HG03103 (cell line): ENCODE measurements around the gene CXCL16.
"Not testable (repeated sequence)": the region's sequence is repeated elsewhere in the genome, so short reads cannot be mapped to it uniquely, and the experiment has no call there.

ENCODE experiments used
- ATAC-seq: cut with Tn5 transposase; IDR thresholded peaks from one replicate; pipeline ENCODE4 v1.9.1; 2021; ENCODE audit warnings: low read depth; ENCODE audit not compliant: unreplicated experiment

Gene CXCL16

GRCh38 chr17:4722678-4723240 is 17.0 kb downstream of the CXCL16 start:
- ATAC-seq, result no peak

DNA sequence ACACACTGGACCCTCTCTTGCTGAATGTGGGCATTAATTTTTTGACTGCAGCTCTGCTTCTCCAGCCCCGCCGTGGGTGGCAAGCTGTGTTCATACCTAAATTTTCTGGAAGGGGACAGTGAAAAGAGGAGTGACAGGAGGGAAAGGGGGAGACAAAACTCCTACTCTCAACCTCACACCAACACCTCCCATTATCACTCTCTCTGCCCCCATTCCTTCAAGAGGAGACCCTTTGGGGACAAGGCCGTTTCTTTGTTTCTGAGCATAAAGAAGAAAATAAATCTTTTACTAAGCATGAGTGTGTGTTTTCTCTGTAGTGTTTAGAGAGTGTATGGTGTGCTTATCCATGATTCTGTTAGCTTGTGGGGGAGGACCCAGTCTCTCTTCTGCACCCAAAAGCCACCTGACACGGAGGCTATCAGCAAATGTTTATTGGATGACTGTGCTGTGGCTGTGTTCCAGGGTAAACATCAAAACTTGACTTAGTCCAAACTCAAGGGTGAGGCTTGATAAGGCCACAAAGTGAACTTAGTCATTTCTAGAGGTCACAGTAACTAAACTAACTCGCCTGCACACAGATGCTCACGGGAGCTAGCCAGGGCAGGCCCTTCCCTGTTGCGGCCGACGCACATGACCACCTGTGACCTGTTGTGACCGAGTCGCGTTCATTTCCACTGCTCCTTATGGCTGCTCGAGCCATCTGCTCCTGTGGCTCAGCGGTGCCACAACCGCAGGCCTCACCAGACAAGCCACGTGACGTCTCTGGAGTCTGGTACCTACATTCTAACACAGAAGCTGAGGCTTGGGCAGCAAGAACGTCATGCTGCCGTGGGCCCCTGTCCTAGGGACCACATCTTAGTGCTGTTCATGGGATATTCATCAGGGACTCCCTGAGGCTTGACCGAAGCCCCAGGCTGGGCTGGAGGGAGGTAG is 18.3 kb downstream of the CXCL16 start:
- ATAC-seq, result no peak

DNA sequence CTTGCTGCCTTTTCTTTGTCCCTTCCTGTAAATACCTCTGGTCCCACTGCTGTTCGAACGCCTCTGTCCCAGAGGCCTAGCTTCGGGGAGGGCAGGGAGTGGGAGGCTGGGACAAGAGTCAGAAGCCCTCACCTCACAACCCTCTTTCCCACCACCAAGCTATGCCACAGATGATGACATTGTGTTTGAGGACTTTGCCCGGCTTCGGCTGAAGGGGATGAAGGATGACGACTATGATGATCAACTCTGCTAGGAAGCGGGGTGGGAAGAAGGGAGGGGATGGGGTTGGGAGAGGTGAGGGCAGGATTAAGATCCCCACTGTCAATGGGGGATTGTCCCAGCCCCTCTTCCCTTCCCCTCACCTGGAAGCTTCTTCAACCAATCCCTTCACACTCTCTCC is 18.9 kb downstream of the CXCL16 start:
- no peak for ATAC-seq

DNA sequence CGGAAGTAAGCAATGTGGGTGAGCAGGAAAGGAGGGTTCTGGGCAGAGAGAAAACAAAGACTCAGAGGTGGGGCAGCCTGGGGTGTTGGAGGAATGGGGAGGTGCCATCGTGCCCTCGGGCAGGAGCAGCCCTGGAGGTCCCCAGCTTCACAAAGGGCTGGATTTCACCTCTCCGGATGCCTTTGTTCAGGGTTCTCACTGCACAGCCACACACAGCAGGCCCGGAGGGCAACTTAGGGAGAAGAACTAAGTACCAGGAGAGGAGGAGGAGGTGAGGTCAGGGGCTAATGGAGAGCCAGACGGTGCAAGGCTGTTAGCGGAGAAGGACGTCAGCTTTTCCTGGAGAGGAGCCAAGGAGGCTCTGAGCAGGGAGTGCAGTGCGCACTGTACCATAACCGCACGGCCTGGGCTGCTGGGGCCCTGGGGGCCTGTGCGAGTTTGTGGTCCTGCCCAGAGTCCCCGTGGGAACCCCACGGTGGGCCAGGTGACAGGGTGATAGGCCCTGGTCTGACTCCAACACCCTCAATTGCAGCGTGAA is 20.0 kb downstream of the CXCL16 start:
- ATAC-seq, result no peak

DNA sequence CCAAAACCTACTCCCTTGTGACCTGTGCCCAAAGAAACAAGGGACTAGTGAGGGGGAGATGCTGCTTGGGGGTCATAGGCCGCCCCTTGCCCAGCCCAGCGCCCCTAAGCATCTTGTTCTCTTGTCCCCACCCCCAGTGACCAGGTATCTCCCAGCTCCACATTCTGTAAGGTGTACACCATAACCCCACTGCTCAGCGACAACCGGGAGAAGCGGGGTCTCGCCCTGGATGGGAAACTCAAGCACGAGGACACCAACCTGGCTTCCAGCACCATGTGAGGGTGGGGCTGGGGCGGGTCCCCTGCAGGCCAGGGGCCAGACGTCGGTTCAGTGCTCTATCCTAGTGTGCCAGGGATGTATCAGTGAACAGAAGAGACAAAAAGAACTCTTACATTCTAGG is 20.6 kb downstream of the CXCL16 start:
- ATAC-seq, result no peak

DNA sequence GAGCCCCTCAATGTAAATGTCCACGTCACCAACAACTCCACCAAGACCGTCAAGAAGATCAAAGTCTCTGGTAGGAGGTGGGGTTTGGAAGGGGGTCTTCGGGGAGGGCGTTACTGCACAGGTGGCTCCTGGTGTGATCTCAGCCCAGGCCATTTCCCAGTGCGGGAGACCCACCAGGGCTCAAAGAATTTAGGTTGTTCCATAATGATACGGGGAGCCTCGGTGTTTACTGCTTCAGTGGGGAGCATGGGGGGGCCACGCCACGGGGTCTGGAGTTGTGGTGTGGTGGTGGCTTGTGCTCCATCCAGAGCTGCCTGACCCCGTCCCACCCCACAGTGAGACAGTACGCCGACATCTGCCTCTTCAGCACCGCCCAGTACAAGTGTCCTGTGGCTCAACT is 21.5 kb downstream of the CXCL16 start:
- no peak for ATAC-seq

DNA sequence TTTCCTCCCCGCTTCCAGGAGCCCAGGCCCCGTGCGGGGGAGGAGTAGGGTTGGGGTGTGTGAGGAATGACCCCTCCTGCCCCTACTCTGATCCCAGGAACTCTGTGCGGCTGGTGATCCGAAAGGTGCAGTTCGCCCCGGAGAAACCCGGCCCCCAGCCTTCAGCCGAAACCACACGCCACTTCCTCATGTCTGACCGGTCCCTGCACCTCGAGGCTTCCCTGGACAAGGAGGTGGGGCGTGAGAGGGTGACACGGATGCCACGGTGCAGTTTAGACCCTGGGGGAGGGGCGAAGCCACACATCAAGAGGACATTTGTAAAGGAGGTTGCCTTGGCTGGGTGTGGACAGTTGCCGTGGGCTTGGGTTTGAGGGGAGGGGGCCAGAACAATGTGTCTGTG is 21.9 kb downstream of the CXCL16 start:
- no peak for ATAC-seq

DNA sequence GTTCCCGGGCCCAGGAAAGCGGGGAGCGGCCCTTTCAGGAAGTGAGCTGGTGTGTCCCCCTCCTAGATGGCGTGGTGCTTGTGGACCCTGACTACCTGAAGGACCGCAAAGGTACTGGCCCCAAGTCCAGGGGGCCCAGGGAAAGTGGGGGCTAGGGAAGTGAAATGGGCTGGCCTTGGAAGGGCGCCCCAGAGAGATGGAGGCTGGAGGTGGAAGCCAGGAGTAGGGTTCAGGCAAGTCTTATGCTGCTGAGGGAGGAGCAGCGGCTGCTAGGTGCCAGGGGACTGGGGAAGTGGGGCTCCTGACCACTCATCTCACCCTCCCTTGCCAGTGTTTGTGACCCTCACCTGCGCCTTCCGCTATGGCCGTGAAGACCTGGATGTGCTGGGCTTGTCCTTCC is 23.6 kb downstream of the CXCL16 start:
- ATAC-seq, result no peak

DNA sequence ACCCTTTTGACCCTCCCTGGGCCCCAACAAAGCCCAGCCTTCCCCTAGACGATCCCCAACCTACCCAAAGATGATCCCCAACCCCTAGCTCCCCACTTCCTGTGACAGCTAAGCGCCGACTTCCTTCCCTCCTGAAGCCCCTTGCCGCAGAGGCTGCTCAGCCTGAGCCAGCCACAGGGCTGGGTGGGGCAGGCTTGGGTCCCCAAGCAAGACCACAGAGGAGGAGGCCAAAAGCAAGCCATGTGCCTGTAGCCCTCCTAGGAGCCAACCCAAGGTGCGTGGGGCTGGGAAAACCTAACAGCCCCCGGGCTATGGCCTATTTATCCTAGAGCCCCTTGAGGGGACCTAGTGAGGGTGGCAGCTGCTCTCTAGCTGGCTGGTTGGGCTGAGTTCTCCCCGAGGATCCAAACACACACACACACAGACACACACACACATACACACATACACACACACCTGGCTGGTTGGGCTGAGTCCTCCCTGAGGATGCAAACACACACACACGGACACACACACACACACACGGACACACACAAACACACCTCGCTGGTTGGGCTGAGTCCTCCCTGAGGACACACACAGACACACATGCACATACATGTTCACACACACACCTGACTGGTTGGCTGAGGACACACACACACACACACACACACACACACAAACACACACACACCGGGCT is 24.5 kb downstream of the CXCL16 start:
- ATAC-seq, result no peak

- ATAC-seq, result not testable (repeated sequence)
These were observed 25.2 kb downstream of the CXCL16 start for GRCh38 chr17:4714340-4715062.

- no peak for ATAC-seq
These were observed 27.2 kb downstream of the CXCL16 start for GRCh38 chr17:4712526-4712925.

DNA sequence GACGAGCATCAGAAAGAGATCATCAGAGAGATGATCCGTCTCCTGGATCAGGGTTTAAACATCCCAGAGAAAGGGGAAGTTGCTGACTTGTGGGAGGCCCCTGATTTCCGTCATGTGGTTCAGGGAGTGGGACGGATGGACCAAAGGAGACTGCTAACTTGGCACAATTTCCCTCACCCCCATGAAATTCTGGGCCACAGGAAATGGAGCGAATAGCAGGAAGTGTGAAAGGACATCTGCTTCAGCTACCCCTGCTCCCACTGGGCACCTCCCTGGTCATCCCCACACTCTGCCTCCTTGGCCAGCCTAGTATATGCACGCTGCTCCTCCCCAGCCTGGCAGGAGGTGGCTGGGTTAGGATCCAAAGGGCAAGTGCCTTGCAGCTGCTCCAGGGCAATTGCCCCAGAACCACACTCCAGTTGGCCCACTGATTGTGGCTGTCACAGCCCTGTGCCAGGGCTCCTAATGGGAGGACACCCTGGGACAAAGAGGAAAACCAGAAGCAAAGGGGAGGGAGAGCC is 28.0 kb downstream of the CXCL16 start:
- no peak for ATAC-seq

DNA sequence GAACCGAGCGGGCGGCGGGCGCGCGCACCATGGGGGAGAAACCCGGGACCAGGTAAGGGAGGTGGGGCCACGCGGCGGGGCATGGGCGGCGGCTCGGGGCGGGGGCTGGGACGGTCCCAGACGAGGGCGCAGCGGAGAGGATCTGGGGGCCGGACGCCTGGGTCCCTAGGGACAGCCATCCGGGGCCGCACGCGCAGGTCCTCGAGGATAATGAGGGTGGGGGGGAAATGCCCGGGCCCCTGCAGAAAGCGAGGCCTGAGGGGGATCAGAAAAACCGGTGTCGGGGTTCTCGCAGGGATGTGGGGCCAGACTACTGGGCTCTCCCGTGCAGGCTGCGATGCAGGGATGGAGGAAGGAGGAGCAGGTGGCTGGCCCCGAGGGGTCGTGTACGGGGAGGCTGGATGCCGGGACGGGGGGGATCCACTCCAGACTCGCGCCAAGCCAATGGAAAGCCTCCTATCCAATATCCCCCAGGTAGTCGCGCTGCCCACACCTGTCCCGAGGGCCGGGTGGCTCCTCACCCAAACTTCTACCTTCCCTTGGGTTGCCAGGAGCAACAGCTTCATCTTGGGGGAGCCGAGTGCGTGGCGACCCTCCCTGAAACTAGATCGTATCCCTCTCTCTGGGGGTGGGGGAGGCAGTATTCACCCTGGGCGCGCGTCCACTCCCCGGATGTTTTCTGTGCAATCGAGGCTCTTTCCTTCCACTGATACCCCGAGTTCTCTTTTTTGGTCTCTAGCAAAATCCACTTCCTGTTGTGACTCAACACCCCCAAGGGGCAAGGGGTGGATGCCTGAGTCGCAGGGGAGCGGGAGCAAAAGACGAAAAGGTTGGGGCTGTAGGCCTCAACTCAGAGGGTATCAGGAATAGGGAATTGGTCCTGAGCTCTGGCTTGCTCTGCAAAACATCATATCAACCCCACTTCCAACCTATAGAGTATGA is 28.8 kb downstream of the CXCL16 start:
- no peak for ATAC-seq

DNA sequence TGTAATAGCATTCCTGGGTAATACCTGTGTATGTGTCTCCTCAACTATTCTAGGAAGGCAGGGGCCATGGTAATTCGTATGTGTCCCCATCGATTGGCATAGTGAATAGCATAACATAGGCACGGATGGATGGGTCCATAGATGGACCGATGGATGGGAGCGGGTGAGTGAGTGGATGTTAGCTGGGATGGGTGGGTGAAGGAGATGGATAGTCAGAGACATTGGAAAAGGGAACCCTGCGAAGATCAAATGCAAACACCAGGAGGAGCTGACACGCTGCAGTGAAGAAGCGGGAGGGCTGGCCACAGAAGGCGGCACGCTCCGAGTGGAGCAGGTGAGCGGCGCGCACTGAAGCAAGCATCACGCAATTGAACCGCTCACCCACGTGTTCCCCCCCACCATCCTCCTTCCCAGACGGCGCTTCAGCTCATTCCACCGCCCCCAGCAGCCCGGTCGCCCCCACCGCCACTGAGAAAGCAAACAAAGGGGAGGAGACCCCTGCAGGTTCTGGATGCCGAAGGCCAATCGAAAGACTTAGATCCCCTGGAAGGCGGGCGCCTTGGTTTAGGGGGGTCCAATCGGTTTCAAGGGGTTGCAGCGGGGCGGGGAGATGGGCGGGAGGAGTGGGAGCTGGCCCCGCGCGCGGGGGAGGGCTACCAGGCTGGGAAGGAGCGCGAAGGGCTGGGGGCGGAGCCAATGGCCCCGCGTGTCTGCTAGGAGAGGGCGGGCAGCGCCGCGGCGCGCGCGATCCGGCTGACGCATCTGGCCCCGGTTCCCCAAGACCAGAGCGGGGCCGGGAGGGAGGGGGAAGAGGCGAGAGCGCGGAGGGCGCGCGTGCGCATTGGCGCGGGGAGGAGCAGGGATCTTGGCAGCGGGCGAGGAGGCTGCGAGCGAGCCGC is 29.7 kb downstream of the CXCL16 start, which contains the start of gene ARRB2:
ARRB2 (plus strand) TSS at position 839 of the 899 bp plus-strand sequence. CDS start 90 bp downstream, outside the sequence.
- ATAC-seq, result peak; percentile 62

DNA sequence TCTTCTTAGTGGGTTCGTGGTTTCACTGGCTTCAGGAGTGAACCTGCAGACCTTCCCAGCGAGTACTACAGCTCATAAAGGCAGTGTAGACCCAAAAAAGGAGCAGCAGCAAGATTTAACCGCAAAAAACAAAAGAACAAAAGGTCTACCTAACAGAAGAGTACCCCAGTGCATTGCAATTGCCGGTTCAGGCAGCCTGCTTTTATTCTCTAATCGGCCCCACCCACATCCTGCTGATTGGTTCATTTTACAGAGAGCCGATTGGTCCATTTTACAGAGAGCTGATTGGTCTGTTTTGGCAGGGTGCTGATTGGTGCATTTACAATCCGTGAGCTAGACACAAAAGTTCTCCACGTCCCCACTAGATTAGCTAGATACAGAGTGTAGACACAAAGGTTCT is 31.3 kb downstream of the CXCL16 start:
- ATAC-seq, result no peak

DNA sequence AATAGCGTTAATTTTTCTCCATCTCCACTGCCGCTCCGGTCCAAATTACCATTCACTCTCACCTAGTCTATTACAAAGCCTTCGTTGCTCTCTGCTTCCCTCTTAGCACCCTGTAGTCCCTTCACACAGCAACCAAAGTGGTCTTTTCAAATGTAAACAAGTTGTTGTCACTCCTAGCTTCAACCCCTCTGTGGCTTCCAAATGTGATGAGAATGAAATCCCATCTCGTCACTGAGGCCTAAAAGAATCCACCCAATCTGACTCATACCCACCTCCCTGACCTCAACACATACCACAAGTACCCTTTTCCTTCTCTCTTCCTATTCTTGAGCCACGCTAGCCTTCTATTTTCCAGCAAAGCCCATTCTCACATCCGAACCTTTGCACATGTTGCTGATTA is 33.6 kb downstream of the CXCL16 start:
- ATAC-seq, result no peak

DNA sequence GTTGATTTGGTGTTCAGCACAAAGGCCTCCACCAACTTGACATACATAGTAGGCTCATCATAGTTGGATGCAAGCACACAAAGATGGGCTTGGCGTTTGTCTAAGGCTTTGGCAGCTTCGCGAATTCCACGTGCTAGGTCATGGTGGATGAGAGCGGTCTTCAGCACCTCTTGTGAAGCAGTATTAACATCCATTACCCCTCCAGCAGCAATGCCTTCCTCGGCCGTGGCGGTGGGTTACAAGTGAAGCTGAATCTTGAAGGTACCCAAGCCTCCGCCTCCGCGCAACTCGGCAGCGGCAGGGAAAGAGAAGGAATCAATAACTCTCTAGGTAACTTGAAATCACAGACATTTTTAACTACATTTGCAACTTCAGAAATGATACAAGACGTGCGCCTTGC is 34.7 kb downstream of the CXCL16 start:
- ATAC-seq, result no peak

DNA sequence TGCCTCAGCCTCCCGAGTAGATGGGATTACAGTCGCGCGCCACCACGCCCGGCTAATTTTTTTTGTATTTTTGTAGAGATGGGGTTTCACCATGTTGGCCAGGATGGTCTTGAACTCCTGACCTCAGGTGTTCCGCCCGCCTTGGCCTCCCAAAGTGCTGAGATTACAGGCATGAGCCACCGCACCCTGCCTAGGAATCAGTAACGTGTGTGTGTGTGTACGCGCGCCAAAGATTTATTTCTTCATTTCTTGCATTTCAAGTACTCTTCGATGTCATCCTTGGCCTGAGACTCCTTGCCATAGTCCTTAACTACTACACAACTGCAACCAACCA is 35.2 kb downstream of the CXCL16 start:
- not testable (repeated sequence) for ATAC-seq
